Activated CD8-positive, alpha-beta T cell treated with anti-CD3 and anti-CD28 coated beads for 36 hours (primary cell): Measurements from ENCODE around the gene DYRK1A. TPM values are rescaled to one million over a fixed set of nuclear protein-coding genes. Genes with fewer than 3 reads are reported as not detected.

ENCODE experiments used
- ATAC-seq: fragments of 200-7000 bp; cut with Tn5 transposase; one replicate; pipeline ENCODE4 v1.10.0; 2021; ENCODE audit warnings: mild to moderate bottlenecking, moderate library complexity
- CTCF ChIA-PET: fragments of 350-600 bp; sonication (Branson Sonifier 250); formaldehyde crosslinking; loops from one replicate; lab custom pipeline; 2021; ENCODE audit warnings: antibody characterized with exemption; lab: Charles Lee
- POLR2A ChIA-PET: fragments of 350-600 bp; sonication (Branson Sonifier 250); formaldehyde crosslinking; loops from one replicate; lab custom pipeline; 2021; ENCODE audit warnings: antibody characterized with exemption; lab: Charles Lee
- DNase-seq: peaks from one replicate; pipeline ENCODE4 v3.0.0-alpha.2; 2020
- H3K27ac Mint-ChIP-seq: one replicate; pipeline ENCODE4 v1.8.0; 2021; ENCODE audit warnings: mild to moderate bottlenecking, mixed read lengths
- H3K27me3 Mint-ChIP-seq: one replicate; pipeline ENCODE4 v1.8.0; 2021; ENCODE audit warnings: mixed read lengths
- H3K36me3 Mint-ChIP-seq: one replicate; pipeline ENCODE4 v1.8.0; 2021; ENCODE audit warnings: low read depth, mixed read lengths
- H3K4me1 Mint-ChIP-seq: one replicate; pipeline ENCODE4 v1.8.0; 2021; ENCODE audit warnings: low read depth, mixed read lengths
- H3K4me3 Mint-ChIP-seq: one replicate; pipeline ENCODE4 v1.8.0; 2021; ENCODE audit warnings: mild to moderate bottlenecking, moderate library complexity, mixed read lengths
- H3K9me3 Mint-ChIP-seq: one replicate; pipeline ENCODE4 v1.8.0; 2021; ENCODE audit warnings: mixed read lengths
- CTCF ChIP-seq: fragments of 200-600 bp; IDR thresholded peaks from one replicate; pipeline ENCODE4 v1.8.0; 2022; ENCODE audit warnings: antibody characterized with exemption, mild to moderate bottlenecking
- intact Hi-C: fragments of 100-400 bp; cut with micrococcal nuclease; formaldehyde crosslinking; loops from one replicate; pipeline ENCODE4 v1.10.0; 2022
- total RNA-seq, 2 experiments: library from RNA; stranded (reverse); gene quantifications; one replicate each; pipeline ENCODE4 v1.2.3, GENCODE V29; 2021

The DYRK1A gene
- total RNA-seq, 2 experiments from 2014 or later: 57.5 to 58.7 TPM

GRCh38 chr21:37503848-37504467, 137.4 kb downstream of the DYRK1A start:
- H3K4me1 Mint-ChIP-seq: peaks cover 20% of the 10 kb centered on the region
- CTCF ChIA-PET: interaction anchor here (0.8 kb wide), 1 partner anchor 139 kb away, joined by 3 read pairs; no protein-coding TSS in a partner anchor
- POLR2A ChIA-PET: no interaction called here
- H3K4me3 Mint-ChIP-seq: peak overlapping the region; percentile 39
- no peaks in the 10 kb centered on the region for H3K9me3 Mint-ChIP-seq
- intact Hi-C loops: no loop called here
- DNase-seq: peak; percentile 48
- no peak for TF ChIP-seq CTCF
- H3K36me3 Mint-ChIP-seq: peaks cover 33% of the 10 kb centered on the region
- ATAC-seq: peak; percentile 96
- peak overlapping the region; percentile 92 for H3K27ac Mint-ChIP-seq
- H3K27me3 Mint-ChIP-seq: no peaks in the 10 kb centered on the region

- Mint-ChIP-seq H3K27me3 (no peaks in the 10 kb centered on the region), H3K9me3 (no peaks in the 10 kb centered on the region), H3K27ac (no peak overlapping the region), H3K36me3 (peaks cover 42% of the 10 kb centered on the region), H3K4me1 (peaks cover 20% of the 10 kb centered on the region), H3K4me3 (no peak overlapping the region)
- DNase-seq: no peak
- ATAC-seq: no peak
- ChIA-PET POLR2A (interaction anchor here (1.1 kb wide), 1 partner anchor 248 kb away, joined by 3 read pairs; no protein-coding TSS in a partner anchor), CTCF (no interaction called here)
- intact Hi-C loops: no loop called here
- TF ChIP-seq CTCF: no peak
These were observed 139.4 kb downstream of the DYRK1A start for GRCh38 chr21:37505963-37506362.

- TF ChIP-seq CTCF: no peak
- Mint-ChIP-seq H3K27me3 (no peaks in the 10 kb centered on the region), H3K4me1 (peaks cover 20% of the 10 kb centered on the region), H3K36me3 (peaks cover 47% of the 10 kb centered on the region), H3K9me3 (no peaks in the 10 kb centered on the region), H3K27ac (no peak overlapping the region), H3K4me3 (no peak overlapping the region)
- no peak for DNase-seq
- CTCF ChIA-PET: no interaction called here
- intact Hi-C loops: no loop called here
- POLR2A ChIA-PET: no interaction called here
- ATAC-seq: no peak
These were observed 141.1 kb downstream of the DYRK1A start for GRCh38 chr21:37507716-37508115.

GRCh38 chr21:37508341-37508740, 141.8 kb downstream of the DYRK1A start:
- Mint-ChIP-seq H3K27me3 (no peaks in the 10 kb centered on the region), H3K27ac (no peak overlapping the region), H3K36me3 (peaks cover 45% of the 10 kb centered on the region), H3K9me3 (no peaks in the 10 kb centered on the region), H3K4me1 (peaks cover 16% of the 10 kb centered on the region), H3K4me3 (no peak overlapping the region)
- no peak for TF ChIP-seq CTCF
- POLR2A ChIA-PET: no interaction called here
- ATAC-seq (no peak), DNase-seq (no peak)
- CTCF ChIA-PET: no interaction called here
- intact Hi-C loops: no loop called here

- DNase-seq: peak; percentile 15
- Mint-ChIP-seq H3K9me3 (no peaks in the 10 kb centered on the region), H3K27me3 (no peaks in the 10 kb centered on the region), H3K27ac (peak overlapping the region; percentile 18), H3K4me1 (peaks cover 5% of the 10 kb centered on the region), H3K4me3 (no peak overlapping the region), H3K36me3 (peaks cover 50% of the 10 kb centered on the region)
- no peak for ATAC-seq
- no peak for TF ChIP-seq CTCF
- ChIA-PET CTCF (no interaction called here), POLR2A (interaction anchor here (0.7 kb wide), 1 partner anchor 1147 kb away, joined by 4 read pairs; no protein-coding TSS in a partner anchor)
- intact Hi-C loops: no loop called here
These were observed 143.3 kb downstream of the DYRK1A start for GRCh38 chr21:37509802-37510393.
